ENCODE measurements around the gene PACSIN2.

DNA sequence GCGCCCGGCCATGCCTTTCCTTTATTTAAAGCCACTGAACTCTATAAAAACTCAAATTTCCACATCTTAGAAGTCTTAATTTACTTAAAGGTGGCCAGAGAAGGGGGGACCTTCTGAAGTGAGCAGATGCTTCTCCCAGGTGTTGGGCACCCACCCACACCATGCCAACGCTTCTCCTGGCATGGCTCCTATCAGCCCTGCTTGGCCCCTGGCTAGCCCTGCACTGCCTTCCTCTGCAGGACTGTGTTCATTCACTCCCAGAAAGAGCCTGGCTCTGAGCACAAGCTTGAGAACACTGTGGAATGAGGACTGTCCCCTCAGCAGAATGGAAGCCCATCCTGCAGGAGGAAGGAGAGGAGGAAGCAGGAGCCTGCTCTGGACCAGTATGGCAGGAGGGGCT is 123.3 kb downstream of the PACSIN2 start:
- TF ChIP-seq, protein P1, sequence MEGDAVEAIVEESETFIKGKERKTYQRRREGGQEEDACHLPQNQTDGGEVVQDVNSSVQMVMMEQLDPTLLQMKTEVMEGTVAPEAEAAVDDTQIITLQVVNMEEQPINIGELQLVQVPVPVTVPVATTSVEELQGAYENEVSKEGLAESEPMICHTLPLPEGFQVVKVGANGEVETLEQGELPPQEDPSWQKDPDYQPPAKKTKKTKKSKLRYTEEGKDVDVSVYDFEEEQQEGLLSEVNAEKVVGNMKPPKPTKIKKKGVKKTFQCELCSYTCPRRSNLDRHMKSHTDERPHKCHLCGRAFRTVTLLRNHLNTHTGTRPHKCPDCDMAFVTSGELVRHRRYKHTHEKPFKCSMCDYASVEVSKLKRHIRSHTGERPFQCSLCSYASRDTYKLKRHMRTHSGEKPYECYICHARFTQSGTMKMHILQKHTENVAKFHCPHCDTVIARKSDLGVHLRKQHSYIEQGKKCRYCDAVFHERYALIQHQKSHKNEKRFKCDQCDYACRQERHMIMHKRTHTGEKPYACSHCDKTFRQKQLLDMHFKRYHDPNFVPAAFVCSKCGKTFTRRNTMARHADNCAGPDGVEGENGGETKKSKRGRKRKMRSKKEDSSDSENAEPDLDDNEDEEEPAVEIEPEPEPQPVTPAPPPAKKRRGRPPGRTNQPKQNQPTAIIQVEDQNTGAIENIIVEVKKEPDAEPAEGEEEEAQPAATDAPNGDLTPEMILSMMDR (IDR thresholded peaks at IDR 0.05; ENCODE audit: borderline replicate concordance, extremely low read depth, low read length, poor library complexity, severe bottlenecking), result no peak
- TF ChIP-seq EZH2 (IDR thresholded peaks at IDR 0.05; ENCODE audit: borderline replicate concordance, low read depth, low read length, severe bottlenecking), result no peak
